ENCODE measurements around the gene RACGAP1.

The RACGAP1 gene

GRCh38 chr12:49953961-49954846 is 71.1 kb downstream of the RACGAP1 start:
- no peak for DNase-seq

DNA sequence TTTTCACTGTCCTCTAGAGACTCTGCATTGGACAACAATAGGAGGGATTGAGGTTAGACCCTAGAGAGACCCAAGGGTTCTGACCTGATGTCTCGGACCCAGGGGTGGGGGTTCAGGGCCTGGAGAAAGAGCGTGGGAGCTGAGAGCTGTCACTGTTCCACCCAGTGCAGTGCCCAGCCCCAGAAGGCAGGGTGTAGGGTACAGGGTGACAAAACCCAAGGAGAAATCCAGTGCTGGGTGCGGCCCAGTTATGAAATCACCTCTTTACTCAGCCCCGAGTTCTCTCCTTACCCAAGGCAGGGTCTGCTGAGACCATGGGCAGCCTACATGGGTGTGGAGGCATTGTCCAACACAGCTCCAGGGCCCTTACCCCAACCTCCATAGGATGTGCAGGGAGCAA is 72.1 kb downstream of the RACGAP1 start:
- DNase-seq, result no peak

GRCh38 chr12:49952391-49953055 is 72.8 kb downstream of the RACGAP1 start:
- no peak for DNase-seq

DNA sequence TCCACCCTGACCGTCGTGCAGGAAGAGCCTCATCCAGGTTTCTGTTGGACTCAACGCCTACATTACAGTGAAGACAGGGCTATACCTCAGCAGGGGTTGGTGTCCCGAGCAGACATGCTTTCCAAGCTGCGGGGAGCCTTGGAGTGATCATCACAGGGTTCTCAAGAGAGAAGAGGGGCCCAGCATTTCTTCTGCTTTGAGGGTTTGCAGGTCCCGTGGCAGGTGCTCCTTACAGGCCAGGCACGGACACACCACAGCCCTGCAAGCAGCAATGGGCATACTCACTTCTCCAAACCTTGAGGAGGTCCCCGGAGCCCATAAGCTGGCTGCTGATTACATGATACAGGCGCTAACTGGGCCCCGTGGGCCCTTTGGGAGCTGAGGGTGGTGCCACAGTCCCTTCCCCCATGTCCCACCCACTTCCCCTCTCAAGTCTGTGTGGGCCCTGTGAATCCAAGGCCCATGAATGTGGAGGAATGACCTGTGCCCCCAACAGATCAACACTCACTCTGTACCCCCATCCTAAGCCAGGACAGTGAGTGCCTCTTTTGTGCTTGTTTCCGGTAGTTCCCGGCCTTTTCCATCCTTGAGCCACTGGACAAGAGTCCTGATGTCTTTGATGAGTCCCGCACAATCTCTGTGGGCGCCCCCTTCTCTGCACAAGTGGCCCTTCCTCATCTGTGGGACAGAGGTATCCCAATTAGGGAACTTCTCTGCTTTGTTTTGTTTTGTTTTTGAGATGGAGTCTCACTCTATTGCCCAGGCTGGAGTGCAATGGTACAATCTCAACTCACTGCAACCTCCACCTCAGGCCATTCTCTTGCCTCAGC is 73.7 kb downstream of the RACGAP1 start:
- DNase-seq, result no peak

- no peak for DNase-seq
These were observed 74.7 kb downstream of the RACGAP1 start, which contains the start of gene AQP2 for GRCh38 chr12:49950273-49951251. Gene AQP2 (plus strand): TSS chr12:49950737. CDS start chr12:49950831, 94 bp downstream.

GRCh38 chr12:49949866-49950265 is 75.4 kb downstream of the RACGAP1 start:
- no peak for DNase-seq

- no peak for DNase-seq
These were observed 76.1 kb downstream of the RACGAP1 start for GRCh38 chr12:49948866-49949845.

- no peak for DNase-seq
These were observed 77.6 kb downstream of the RACGAP1 start for GRCh38 chr12:49947593-49948226.

DNA sequence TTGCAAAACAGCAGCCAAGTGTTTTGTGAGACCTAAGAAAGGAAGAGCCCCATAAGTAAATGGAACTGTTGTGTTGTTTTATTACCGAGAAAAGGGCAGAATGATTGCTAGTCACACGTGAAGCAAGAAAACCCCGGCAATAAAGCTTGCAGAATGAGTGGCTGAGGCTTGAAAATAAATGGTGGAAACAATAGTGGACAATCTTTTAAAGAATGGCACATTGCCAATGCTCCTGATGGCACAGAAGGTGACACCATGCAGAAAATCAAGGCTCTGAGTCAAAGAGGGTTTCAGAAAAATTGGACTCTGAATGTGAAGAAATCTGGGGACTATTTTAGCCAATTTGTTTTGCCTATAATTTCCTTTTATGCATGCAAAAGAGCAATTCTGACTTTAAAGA is 78.8 kb downstream of the RACGAP1 start:
- DNase-seq, result no peak

- DNase-seq, result no peak
These were observed 79.2 kb downstream of the RACGAP1 start for GRCh38 chr12:49946086-49946485.

DNA sequence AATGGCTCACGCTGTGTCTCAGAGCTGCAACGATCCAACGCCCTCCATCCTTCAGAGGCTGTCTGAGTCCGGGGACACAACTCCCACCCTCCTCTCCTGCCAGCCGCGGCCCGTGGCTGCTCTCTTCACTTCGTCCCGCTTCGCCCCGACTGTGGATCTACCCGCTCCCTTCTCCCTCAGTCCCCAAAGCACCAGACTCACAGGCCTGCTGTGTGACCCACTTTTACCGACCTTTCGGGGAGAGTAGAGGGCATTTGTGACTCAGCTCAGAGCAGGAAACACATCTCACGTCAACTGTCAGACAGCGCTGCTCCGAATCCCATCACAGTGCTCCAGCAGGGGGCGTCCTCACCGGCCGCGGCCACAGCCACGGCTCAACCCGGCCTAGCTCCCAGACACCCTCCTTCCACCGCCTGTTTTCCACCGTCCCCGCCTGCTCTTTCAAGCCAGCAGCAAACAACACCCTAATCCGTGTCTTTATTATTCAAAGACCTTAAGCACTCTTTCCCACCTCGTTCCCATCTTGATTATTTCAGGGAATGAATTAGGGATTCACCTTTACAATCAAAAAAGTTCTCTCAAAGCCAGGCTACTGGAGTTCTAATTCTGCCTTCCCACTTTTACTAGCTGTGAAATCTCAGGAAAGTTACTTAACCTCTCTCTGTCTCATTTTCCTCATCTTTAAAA is 79.8 kb downstream of the RACGAP1 start:
- no peak for DNase-seq

- DNase-seq, result no peak
These were observed 80.6 kb downstream of the RACGAP1 start for GRCh38 chr12:49944718-49945117.

GRCh38 chr12:49944046-49944445 is 81.2 kb downstream of the RACGAP1 start:
- DNase-seq, result no peak

DNA sequence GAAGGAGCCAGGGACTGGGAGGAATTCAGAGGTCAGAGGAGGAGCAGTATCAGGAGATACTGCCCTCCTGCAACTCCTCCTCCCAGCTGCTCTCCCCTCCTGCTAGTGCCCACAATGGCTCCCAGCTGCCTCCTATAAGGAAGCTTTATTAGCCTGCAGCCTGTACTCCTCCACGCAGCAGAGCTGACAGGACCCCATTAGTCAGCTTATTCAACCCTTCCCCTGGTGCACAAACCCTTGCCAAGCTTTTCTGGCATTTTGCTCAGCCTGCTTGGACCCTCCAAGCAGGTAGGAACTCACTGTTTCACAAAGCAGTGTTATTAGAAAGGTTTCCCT is 81.7 kb downstream of the RACGAP1 start:
- DNase-seq, result no peak

GRCh38 chr12:49942921-49943624 is 82.2 kb downstream of the RACGAP1 start:
- DNase-seq, result no peak

GRCh38 chr12:49942512-49942893 is 82.8 kb downstream of the RACGAP1 start:
- DNase-seq, result no peak

DNA sequence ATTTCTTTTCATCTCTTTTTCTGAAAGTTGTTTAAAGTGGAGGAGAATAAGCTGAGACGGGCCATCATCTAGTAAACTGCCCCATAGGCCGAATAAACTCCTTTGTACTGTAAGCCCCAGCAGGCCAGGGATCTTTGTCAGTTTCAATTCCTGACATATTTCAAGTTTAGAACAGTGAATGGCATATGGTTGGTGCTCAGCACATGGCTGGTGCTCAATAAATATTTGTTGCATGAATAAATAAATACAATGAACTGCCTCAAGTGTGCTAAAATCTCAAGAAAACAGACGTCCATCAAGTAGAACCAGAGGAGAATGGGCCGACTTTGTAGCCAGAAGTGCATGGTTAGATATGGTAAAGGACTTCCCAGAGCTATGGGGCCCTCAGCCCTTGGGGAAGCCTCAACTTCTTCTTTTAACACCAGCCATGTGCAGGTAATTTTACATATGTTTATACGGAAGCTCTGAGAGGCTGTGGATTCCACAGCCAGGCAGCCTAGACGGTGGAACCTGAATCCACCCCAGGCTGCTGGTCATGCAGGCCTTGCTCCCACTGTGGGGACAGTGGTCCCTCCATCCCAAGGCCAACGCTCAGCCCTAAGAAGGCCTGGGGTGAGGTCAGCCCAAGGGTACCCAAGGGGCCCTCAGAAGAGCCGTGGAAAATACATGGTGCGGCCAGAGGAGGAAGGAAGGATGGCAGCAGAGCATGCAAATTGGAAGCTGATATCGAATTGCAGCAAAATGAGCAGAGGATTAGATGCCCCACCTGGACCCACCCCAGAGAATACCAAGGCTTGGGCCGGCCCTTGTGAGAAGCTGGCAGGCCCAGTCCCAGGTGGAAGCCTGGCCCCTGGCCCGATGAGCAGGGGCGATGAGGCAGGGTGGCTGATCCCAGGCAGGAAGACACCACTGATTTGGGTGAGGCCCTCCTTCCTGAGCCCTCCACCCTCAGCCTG is 83.5 kb downstream of the RACGAP1 start:
- DNase-seq, result no peak

DNA sequence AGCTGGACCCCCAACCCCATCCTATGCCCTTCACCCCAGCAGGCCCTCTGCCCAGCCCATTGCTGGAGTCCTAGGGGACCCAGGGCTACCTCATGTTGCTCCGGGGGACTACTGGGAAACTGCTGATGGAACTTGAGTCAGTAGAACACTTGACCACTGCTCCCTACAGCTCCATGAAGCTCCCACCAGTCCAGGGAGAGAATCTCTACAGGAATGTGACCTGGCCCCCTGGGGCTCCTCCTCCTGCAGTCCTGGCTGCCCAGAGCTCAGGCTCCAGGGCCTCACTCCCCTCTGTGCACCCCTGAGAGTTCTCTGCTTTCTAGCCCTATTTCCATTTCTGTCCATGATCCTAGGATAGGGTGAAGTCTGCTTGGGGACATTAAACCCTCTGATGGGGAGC is 85.6 kb downstream of the RACGAP1 start:
- DNase-seq, result no peak

All from T1000 (cell line).